Measurements from ENCODE around the gene CDH23. TPM values are rescaled to one million over a fixed set of nuclear protein-coding genes. Genes with fewer than 3 reads are reported as not detected.

The CDH23 gene
- total and polyA plus RNA-seq, 2 donors (not counting 1 experiment from before 2014, with no cell fraction given), result 0.01 to 0.17 TPM

DNA sequence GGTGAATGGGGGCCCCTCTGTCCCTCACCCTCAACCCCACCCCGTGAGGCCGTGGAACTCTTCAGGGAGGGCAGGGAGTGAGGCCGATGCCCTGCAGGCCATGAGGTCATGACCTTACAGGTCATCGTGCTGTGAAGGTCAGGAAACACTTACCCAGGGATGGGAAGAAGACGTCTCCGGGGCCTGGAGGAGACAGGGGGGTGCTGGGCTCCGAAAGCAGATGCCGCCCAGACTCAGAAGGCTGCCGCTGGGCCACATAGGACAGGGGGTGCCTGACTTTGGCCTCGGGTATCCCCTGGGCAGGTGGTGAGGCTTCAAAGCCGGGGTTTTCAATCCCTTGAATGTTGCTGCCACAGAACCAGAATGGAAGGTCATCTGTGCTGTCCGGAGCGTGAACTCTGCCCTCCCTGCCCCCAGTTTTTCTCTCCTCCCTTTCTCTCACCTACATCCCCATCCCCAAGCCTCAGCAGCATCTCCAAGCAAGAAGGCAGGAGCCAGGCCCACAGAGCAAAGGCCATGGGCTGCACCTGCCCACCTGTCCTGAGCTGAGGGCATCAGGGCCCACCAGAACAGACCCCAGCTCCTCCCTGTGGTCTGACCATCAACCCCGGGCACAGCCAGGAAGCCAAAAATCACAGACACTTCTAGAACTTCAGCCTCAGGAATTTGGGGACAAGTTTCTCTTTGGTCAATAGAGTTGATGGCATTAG is 354.9 kb downstream of the CDH23 start:
- H3K4me2 ChIP-seq (ENCODE audit: extremely low read depth, insufficient read depth, low read length), result no peak overlapping the region
- no peak for DNase-seq (ENCODE audit: low read depth in 2 of 2)
- no peak overlapping the region for H3K4me3 ChIP-seq (replicated peaks in 1 of 4; ENCODE audit: control extremely low read depth in 1 of 4, insufficient read depth in 1 of 4, low read depth in 3 of 4, low read length in 4 of 4)
- H3K27me3 ChIP-seq (ENCODE audit: control insufficient read depth, insufficient read depth, low read length), result no peaks in the 10 kb centered on the region
- H2AFZ ChIP-seq (ENCODE audit: low read length), result no peak overlapping the region
- no peaks in the 10 kb centered on the region for H3K79me2 ChIP-seq (ENCODE audit: control insufficient read depth, insufficient read depth, low read length)
- no peak overlapping the region for H3K27ac ChIP-seq (ENCODE audit: insufficient read depth, low read length)
- no peaks in the 10 kb centered on the region for H3K4me1 ChIP-seq (ENCODE audit: control insufficient read depth, extremely low read depth, insufficient read depth, low read length)
- H3K9me3 ChIP-seq (ENCODE audit: control insufficient read depth, insufficient read depth, low read depth, low read length), result no peaks in the 10 kb centered on the region
- no peaks in the 10 kb centered on the region for H4K20me1 ChIP-seq (ENCODE audit: control insufficient read depth, extremely low read depth, insufficient read depth, low read length)
- TF ChIP-seq EZH2 (IDR thresholded peaks at IDR 0.05; ENCODE audit: low read length, missing control alignments), result no peak
- TF ChIP-seq, protein P1, sequence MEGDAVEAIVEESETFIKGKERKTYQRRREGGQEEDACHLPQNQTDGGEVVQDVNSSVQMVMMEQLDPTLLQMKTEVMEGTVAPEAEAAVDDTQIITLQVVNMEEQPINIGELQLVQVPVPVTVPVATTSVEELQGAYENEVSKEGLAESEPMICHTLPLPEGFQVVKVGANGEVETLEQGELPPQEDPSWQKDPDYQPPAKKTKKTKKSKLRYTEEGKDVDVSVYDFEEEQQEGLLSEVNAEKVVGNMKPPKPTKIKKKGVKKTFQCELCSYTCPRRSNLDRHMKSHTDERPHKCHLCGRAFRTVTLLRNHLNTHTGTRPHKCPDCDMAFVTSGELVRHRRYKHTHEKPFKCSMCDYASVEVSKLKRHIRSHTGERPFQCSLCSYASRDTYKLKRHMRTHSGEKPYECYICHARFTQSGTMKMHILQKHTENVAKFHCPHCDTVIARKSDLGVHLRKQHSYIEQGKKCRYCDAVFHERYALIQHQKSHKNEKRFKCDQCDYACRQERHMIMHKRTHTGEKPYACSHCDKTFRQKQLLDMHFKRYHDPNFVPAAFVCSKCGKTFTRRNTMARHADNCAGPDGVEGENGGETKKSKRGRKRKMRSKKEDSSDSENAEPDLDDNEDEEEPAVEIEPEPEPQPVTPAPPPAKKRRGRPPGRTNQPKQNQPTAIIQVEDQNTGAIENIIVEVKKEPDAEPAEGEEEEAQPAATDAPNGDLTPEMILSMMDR (conservative IDR thresholded peaks at IDR 0.05 in 1 of 2, IDR thresholded peaks at IDR 0.05 in 1 of 2; ENCODE audit: low read depth in 1 of 2, low read length in 2 of 2), result no peak
- H3K9ac ChIP-seq (ENCODE audit: insufficient read depth, low read length), result no peak overlapping the region
- no peaks in the 10 kb centered on the region for H3K36me3 ChIP-seq (ENCODE audit: control insufficient read depth, insufficient read depth, low read length)

- Histone ChIP-seq H3K27ac (ENCODE audit: insufficient read depth, low read length) (no peak overlapping the region), H3K9me3 (ENCODE audit: control insufficient read depth, insufficient read depth, low read depth, low read length) (no peaks in the 10 kb centered on the region), H3K27me3 (ENCODE audit: control insufficient read depth, insufficient read depth, low read length) (no peaks in the 10 kb centered on the region), H3K4me1 (ENCODE audit: control insufficient read depth, extremely low read depth, insufficient read depth, low read length) (no peaks in the 10 kb centered on the region), H2AFZ (ENCODE audit: low read length) (no peak overlapping the region), H3K9ac (ENCODE audit: insufficient read depth, low read length) (no peak overlapping the region), H4K20me1 (ENCODE audit: control insufficient read depth, extremely low read depth, insufficient read depth, low read length) (no peaks in the 10 kb centered on the region), H3K4me2 (ENCODE audit: extremely low read depth, insufficient read depth, low read length) (no peak overlapping the region), H3K4me3 (replicated peaks in 1 of 4; ENCODE audit: control extremely low read depth in 1 of 4, insufficient read depth in 1 of 4, low read depth in 3 of 4, low read length in 4 of 4) (no peak overlapping the region), H3K79me2 (ENCODE audit: control insufficient read depth, insufficient read depth, low read length) (no peaks in the 10 kb centered on the region), H3K36me3 (ENCODE audit: control insufficient read depth, insufficient read depth, low read length) (no peaks in the 10 kb centered on the region)
- TF ChIP-seq, protein P1 (conservative IDR thresholded peaks at IDR 0.05 in 1 of 2, IDR thresholded peaks at IDR 0.05 in 1 of 2; ENCODE audit: low read depth in 1 of 2, low read length in 2 of 2), result no peak
- no peak for TF ChIP-seq EZH2 (IDR thresholded peaks at IDR 0.05; ENCODE audit: low read length, missing control alignments)
- no peak for DNase-seq (ENCODE audit: low read depth in 2 of 2)
These were observed 355.8 kb downstream of the CDH23 start for GRCh38 chr10:71752391-71753090.

- no peaks in the 10 kb centered on the region for H3K79me2 ChIP-seq (ENCODE audit: control insufficient read depth, insufficient read depth, low read length)
- no peak for DNase-seq (ENCODE audit: low read depth in 2 of 2)
These were observed 356.6 kb downstream of the CDH23 start for GRCh38 chr10:71753091-71753959.

More at GRCh38 chr10:71753091-71753959, 356.6 kb downstream of the CDH23 start:
- Histone ChIP-seq H3K4me1 (ENCODE audit: control insufficient read depth, extremely low read depth, insufficient read depth, low read length) (no peaks in the 10 kb centered on the region), H2AFZ (ENCODE audit: low read length) (no peak overlapping the region), H3K4me2 (ENCODE audit: extremely low read depth, insufficient read depth, low read length) (no peak overlapping the region), H3K27me3 (ENCODE audit: control insufficient read depth, insufficient read depth, low read length) (no peaks in the 10 kb centered on the region), H3K4me3 (replicated peaks in 1 of 4; ENCODE audit: control extremely low read depth in 1 of 4, insufficient read depth in 1 of 4, low read depth in 3 of 4, low read length in 4 of 4) (no peak overlapping the region), H3K36me3 (ENCODE audit: control insufficient read depth, insufficient read depth, low read length) (no peaks in the 10 kb centered on the region), H3K27ac (ENCODE audit: insufficient read depth, low read length) (no peak overlapping the region), H4K20me1 (ENCODE audit: control insufficient read depth, extremely low read depth, insufficient read depth, low read length) (no peaks in the 10 kb centered on the region), H3K9ac (ENCODE audit: insufficient read depth, low read length) (no peak overlapping the region), H3K9me3 (ENCODE audit: control insufficient read depth, insufficient read depth, low read depth, low read length) (no peaks in the 10 kb centered on the region)
- TF ChIP-seq EZH2 (IDR thresholded peaks at IDR 0.05; ENCODE audit: low read length, missing control alignments), result no peak
- TF ChIP-seq, protein P1 (conservative IDR thresholded peaks at IDR 0.05 in 1 of 2, IDR thresholded peaks at IDR 0.05 in 1 of 2; ENCODE audit: low read depth in 1 of 2, low read length in 2 of 2), result no peak

Data from fibroblast of lung (primary cell).